IMR-90 (cell line): Measurements from ENCODE around the gene TRAPPC12.

Experiments
- CEBPB ChIP-seq: IDR thresholded peaks from 2 replicates; pipeline ENCODE4 v1.6.1; 2012; ENCODE audit warnings: low read depth, low read length, improper control_type of control experiment
- CHD1 ChIP-seq: IDR thresholded peaks from 2 replicates; pipeline ENCODE4 v1.6.1; 2012; ENCODE audit warnings: low read depth, low read length, improper control_type of control experiment
- MXI1 ChIP-seq: IDR thresholded peaks from 2 replicates; pipeline ENCODE4 v1.6.1; 2012; ENCODE audit warnings: low read depth, mild to moderate bottlenecking, low read length, moderate library complexity, borderline replicate concordance
- POLR2A ChIP-seq: IDR thresholded peaks from 2 replicates; pipeline ENCODE4 v1.6.1; 2012; ENCODE audit warnings: mild to moderate bottlenecking, low read depth, low read length
- RAD21 ChIP-seq: IDR thresholded peaks from 2 replicates; pipeline ENCODE4 v1.6.1; 2012; ENCODE audit warnings: low read length, improper control_type of control experiment
- RCOR1 ChIP-seq: IDR thresholded peaks from 2 replicates; pipeline ENCODE4 v1.6.1; 2012; ENCODE audit warnings: mild to moderate bottlenecking, low read length, improper control_type of control experiment; ENCODE audit not compliant: insufficient replicate concordance
- TF ChIP-seq, protein P1 (sequence below): conservative IDR thresholded peaks from 2 replicates; pipeline ENCODE4 v1.5.1; 2012; ENCODE audit warnings: mild to moderate bottlenecking, low read depth, low read length, improper control_type of control experiment
- TF ChIP-seq, protein P2 (sequence below): fragments of 150-350 bp; IDR thresholded peaks from 2 replicates; pipeline ENCODE4 v1.6.1; 2017; ENCODE audit warnings: mild to moderate bottlenecking, antibody characterized with exemption, low read length, low read depth

DNA sequence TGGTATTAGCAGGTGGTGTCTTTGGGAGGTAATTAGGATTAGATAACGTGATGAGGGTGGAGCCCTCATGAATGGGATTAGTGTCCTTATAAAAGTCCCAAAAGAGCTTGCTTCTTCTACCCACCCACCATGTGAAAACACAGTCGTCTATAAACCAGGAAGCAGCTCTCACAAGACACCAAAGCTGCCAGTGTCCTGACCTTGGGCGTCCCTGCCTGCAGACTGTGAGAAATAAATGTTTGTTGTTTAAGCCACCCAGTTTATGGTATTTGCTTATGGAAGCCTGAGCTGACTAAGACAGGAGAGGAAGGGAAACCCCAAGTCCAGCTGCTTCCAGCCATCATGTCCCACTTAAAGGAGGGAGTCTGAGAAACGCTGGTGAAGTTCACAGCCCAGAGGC lies 126.3 kb downstream of the TRAPPC12 start:
- TF ChIP-seq RAD21 (no peak), CEBPB (no peak), POLR2A (no peak), MXI1 (no peak), CHD1 (no peak), RCOR1 (no peak)
- TF ChIP-seq, protein P1, sequence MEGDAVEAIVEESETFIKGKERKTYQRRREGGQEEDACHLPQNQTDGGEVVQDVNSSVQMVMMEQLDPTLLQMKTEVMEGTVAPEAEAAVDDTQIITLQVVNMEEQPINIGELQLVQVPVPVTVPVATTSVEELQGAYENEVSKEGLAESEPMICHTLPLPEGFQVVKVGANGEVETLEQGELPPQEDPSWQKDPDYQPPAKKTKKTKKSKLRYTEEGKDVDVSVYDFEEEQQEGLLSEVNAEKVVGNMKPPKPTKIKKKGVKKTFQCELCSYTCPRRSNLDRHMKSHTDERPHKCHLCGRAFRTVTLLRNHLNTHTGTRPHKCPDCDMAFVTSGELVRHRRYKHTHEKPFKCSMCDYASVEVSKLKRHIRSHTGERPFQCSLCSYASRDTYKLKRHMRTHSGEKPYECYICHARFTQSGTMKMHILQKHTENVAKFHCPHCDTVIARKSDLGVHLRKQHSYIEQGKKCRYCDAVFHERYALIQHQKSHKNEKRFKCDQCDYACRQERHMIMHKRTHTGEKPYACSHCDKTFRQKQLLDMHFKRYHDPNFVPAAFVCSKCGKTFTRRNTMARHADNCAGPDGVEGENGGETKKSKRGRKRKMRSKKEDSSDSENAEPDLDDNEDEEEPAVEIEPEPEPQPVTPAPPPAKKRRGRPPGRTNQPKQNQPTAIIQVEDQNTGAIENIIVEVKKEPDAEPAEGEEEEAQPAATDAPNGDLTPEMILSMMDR: no peak
- TF ChIP-seq, protein P2, sequence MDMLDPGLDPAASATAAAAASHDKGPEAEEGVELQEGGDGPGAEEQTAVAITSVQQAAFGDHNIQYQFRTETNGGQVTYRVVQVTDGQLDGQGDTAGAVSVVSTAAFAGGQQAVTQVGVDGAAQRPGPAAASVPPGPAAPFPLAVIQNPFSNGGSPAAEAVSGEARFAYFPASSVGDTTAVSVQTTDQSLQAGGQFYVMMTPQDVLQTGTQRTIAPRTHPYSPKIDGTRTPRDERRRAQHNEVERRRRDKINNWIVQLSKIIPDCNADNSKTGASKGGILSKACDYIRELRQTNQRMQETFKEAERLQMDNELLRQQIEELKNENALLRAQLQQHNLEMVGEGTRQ: no peak
